NCI-H82 treated with DMSO at 0.1 percent for 48 hours (cell line): ENCODE results near the gene KRTAP10-6.
"Not testable (repeated sequence)": the region's sequence is repeated elsewhere in the genome, so short reads cannot be mapped to it uniquely, and the experiment has no call there.

Source experiments
- DNase-seq: peaks from one replicate; lab custom pipeline; 2025; ENCODE audit not compliant: unreplicated experiment; lab: John Stamatoyannopoulos, UW

The KRTAP10-6 gene

GRCh38 chr21:44579056-44579832 lies 13.1 kb downstream of the KRTAP10-6 start:
- DNase-seq: no peak

DNA sequence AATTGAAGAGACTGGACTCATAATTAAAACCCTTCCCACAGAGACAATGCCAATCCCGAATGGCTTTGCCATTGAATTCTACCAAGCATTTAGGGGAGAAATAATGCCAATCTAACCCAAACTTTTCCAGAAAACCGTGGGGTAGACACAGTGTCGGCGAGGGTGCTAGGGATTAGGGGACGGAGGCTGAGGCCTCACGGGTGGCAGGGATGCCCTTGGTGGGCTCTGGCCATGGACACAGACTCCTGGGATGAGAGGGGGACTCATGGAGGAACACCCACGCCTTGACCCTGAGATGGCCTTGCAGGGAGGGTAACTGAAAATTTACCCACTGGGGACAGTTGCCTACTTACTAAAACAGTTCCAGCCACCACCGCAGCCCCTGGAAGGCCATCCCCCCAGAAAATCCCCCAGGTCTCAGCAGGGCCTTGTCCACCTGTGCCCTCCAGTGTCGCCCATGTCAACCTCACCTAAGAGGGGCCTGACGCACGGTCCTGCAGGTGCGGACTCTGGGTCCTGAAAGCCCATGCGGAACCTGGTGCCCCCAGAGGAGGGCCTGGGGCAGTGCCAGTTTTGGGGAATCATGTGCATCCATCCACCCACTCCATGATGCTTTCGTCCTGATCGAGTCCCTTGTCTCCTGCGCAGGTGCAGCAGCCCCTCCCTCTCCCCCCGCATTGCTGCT lies 13.8 kb downstream of the KRTAP10-6 start:
- DNase-seq: no peak

- no peak for DNase-seq
Observed at GRCh38 chr21:44576025-44576420, 16.3 kb downstream of the KRTAP10-6 start.

GRCh38 chr21:44575307-44576024 lies 16.8 kb downstream of the KRTAP10-6 start:
- DNase-seq: no peak

DNA sequence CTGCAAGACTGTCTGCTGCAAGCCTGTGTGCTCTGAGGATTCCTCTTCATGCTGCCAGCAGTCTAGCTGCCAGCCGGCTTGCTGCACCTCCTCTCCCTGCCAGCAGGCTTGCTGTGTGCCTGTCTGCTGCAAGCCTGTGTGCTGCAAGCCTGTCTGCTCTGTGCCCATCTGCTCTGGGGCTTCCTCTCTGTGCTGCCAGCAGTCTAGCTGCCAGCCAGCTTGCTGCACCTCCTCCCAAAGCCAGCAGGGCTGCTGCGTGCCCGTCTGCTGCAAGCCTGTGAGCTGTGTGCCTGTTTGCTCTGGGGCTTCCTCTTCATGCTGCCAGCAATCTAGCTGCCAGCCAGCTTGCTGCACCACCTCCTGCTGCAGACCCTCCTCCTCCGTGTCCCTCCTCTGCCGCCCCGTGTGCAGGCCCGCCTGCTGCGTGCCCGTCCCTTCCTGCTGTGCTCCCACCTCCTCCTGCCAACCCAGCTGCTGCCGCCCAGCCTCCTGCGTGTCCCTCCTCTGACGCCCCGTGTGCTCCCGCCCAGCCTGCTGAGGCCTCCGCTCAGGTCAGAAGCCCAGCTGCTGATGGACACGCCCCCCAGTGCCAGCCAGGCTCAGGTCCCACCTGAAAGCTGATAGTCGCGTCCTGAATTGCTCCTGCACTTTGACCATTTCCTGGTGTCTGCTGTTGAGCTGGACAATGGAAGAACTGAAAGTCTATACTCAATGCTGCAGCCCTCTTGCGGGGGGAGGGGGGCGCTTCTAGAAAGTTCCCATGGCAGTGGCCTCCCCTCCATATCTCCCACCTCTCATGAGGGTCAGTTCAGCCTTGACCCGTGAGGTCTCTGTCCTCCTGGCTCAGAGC lies 17.6 kb downstream of the KRTAP10-6 start:
- no peak for DNase-seq

- DNase-seq: not testable (repeated sequence)
Observed at GRCh38 chr21:44573630-44574456, 18.5 kb downstream of the KRTAP10-6 start, which contains the start of gene KRTAP10-4. Gene KRTAP10-4 (plus strand): TSS chr21:44573729. CDS start chr21:44573759, 30 bp downstream.

DNA sequence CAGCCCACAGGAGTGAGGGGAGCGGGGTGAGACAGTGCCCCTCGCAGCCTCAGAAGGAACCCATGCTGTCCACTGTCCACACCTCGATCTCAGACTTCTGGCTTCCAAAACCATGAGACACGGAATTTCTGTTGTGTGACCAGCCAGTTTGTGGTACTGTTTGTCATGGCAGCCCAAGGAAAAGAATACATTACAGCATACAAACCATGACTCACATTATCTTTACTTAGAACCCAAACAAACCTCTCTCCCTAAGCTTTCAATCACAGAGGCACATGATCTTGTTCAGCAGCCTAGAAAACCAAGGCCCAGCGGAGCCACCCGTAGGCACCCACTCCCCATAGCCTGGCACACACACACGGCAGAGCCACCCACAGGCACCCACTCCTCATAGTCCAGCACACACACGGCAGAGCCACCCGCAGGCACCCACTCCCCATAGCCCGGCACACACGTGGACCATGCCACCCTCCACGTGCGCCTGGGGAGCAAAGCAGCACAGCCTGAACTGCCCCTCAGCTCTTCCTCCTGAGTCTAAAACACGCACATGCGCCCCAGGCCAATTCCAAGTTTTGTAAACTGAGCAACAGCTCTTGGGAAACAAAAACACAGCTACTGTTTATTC lies 19.2 kb downstream of the KRTAP10-6 start:
- no peak for DNase-seq

DNA sequence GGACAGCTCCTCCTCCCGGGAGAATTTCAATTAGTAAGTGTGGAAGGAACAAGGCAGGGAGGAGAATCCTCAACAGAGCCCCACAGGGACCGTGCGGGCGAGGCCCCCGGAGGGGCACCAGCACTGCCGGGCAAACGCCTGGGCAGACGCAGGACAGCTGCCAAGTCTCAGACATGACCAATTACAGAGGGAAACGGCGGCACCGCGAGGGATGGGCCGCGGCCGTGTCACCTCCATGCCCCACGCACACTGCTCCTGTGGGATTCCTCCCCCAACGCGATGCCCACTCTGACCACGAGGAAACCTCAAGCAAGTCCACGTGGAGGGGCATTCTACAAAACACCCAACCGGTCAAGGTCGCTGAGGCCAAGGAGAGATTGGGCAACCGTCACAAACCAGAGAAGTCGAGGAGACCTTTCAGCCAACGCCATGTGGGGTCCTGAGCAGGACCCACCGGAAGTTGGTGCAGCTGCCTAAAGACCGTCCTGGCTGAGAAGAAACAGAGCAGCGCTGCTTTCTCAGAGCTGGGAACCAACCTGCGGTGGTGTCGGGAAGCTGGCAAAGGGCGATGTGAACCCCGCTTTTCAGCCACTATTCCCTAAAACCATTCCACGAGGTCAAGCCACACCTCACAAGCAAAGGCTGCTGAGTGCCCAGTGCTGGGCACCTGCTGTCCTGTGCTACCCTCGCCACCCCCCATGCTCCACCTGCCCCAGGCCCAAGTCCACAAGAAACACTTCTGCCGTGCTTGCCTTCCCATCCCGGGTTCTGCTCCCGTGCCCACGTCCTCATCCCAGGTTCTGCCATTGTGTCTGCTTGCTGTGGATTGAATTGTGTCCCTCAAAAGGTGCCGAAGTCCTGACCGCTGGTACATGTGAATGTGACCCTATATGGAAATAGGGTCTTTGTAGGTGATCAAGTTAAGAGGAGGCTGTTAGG lies 20.2 kb downstream of the KRTAP10-6 start:
- DNase-seq: no peak

DNA sequence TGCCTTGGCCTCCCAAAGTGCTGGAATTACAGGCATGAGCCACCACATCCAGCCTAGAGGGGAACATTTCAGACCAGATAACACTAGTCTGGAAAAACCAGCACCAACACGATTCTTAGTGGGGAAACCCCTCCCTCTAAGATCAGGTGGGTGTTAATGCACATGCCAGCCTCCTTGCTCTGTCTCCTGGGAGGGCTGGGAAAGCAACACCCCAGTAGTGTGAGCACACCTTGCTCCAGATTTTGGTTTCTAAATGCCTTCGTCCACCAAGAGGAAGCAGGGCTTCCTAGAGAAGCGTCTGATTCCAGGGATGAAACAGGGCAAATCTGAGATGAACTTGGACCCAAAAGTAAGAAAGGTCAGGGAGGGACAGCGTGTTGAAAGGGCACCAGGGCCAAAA lies 21.0 kb downstream of the KRTAP10-6 start:
- no peak for DNase-seq

DNA sequence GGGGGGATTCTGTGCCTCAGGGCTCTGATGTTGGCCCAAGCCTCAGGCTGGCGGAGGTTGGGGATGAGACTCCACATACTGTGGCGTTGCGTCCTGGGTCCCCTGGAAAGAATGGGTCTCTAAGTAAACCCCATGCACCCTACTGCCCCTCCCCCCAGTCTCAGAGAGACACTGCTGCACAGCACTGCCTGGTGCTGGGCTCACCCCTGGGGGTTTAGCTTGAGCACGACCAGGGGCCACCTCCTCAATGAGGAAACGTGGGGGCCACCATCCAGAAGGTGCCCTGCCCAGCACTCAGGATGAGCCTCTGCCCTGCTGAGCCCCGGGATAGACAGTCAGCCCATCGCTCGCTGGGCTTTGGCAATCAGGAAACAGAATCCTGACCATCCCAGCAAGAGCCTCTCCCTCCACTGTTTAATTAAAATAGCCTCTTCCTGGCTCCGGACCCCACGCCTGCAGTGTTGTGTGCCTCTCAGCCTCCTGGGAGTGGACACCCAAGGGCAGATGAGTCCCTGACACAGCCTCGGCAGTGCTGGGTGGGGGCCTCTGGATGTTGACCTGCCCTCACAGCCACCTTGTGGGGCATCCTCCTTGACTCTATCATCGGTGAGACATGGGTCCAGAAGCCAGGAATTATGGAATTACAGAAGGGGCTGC lies 22.3 kb downstream of the KRTAP10-6 start:
- no peak for DNase-seq

- DNase-seq: no peak
Observed at GRCh38 chr21:44568667-44569556, 23.4 kb downstream of the KRTAP10-6 start.

- DNase-seq: no peak
Observed at GRCh38 chr21:44568261-44568660, 24.0 kb downstream of the KRTAP10-6 start.

DNA sequence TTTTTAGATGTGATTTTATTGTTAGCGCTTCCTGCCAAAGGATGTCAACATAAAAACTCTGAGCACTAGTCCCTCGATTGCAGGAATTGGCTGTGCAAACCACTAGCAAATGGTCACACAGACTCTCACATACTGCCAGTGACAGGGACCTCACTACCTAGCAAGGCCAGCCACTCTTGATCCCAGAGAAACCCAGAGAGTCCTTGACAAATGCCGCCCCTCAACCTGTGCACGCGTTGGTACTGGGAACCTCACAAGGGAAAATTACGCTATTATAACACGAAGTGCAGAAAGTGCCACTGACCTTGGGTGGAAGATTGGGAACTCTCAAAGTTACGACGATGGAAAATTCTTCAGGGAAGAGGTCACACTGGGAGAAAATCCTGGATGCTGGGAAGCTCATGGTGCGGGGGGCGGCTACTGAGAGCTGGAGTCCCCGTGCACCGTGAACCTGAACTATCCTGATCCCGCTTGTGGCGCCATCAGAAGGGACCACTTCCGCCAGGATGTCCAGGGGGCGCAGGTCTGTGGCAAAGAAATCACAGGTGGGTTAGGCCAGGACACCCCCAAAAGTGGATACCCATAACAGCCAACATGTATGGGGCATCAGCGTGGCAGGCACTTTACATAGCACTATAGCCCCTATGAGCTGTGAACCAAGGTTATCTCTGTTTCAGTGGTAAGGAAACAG lies 24.7 kb downstream of the KRTAP10-6 start:
- DNase-seq: no peak

DNA sequence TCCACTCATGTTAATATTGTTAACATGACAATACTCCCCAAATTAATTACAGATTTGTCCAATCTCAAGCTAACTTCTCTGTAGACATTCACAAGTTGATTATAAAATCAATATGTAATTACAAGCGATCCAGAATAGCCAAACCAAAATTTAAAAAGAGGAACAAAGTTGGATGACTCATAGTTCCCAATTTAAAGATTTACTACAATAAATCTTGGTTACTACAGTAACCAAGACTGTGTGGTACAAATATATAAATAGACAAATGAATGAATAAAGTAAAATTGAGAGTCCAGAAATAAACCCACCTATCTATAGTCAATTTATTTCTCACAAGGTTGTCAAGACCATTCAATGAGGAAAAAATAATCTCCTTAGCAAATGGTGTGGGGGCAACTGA lies 25.9 kb downstream of the KRTAP10-6 start:
- no peak for DNase-seq

DNA sequence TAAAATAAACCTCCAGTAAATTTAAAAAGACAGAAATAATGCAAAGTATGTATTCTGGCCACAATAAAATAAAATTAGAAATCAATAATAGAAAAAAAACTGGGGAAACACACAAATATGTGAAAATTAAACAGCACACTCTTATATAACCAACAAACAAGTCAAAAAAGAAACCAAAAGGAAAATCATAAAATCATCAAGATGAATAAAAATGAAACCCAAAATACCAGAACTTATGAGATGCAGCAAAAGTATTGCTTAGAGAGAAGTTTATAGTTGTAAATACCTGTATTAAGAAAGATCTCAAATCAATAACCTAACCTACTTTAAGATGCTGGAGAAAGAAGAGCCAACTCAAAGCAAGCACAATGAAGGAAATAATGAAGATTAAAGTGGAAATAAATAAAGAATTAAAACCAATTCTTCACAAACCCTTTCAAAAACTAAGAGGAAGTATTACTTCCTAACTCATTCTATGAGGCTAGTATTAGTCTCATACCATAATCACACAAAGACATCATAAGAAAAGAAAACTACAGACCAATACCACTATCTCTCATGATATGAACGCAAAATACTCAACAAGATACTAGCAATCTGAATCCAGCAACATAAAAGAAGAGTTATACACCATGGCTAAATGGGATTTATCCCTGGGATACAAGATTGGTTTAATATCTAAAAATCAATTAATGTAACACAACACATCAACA lies 27.3 kb downstream of the KRTAP10-6 start:
- no peak for DNase-seq

DNA sequence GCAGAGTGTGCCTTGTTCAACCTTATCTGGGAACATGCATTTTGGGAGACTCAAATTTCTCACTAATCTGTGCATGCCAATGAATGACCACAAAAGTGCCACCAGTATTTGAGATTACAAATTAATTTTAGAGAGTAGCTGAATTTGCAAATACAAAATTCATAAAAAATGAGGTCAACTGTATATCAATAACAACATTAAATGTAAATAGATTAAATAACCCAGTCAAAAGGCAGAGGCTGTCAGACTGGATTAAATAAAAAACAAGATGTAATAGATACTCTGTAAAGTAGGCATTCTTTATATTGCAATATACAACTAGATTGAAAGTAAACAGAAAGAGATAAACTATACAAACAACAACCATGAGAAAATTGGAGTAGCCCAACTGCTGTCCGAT lies 28.2 kb downstream of the KRTAP10-6 start:
- no peak for DNase-seq
